A204.1 (cell line): Measurements from ENCODE around the gene GUCD1.
A peak's percentile ranks its signal among the peaks of the same experiment; 100 is the strongest.
"Not testable (repeated sequence)": the region's sequence is repeated elsewhere in the genome, so short reads cannot be mapped to it uniquely, and the experiment has no call there.

Experiments
- FAIRE-seq: peaks from 2 replicates; lab custom pipeline; 2012; peaks lifted over from hg19 to GRCh38; lab: Jason Lieb, UNC

GUCD1 gene

DNA sequence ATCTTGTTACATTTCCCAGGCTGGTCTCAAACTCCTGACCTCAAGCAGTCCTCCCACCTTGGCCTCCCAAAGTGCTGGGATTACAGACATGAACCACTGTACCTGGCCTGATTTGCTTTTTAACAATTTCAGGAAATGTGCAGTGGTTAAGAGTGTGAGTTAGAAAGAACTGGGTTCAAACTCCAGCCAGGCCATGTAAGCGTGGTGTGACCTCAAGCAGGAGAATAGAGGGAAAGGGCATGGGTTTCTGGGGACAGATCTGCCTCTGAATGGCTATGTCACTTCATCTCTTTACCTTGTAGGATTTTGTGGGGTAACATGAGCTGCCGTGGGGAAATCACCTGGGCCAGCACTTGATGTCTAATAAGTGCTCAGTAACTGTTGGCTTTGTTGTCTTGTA lies 10.1 kb upstream of the GUCD1 start:
- no peak for FAIRE-seq

DNA sequence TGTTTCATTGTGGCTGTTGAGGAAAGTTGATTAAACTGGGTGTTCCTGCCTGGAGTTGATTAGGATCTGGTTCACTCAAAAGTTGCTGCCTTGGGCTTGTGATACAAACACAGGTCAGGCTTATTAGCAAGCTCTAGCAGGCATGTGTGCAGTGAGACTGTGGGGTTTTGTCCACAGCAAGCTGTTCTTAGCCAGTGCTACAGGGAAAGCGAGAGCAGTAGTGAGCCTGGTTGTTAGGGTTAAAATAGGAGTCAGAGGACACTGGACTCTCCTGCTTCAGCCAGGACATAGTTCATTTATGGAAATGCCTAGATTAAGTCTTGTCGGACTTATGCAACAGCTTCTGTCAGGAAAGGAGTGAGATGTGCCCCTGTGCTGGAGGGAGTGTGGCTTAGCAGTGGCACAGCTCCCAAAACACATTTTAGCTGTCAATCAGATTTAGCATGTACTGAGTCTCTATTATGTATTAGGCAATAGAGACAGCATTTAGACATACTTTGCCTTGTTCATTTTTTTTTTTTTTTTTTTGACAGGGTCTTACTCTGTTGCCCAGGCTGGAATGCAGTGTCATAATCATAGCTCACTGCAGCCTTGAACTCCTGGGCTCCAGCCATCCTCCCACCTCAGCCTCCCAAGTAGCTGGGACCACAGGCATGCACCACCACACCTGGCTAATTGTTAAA lies 9.6 kb upstream of the GUCD1 start:
- FAIRE-seq = no peak

DNA sequence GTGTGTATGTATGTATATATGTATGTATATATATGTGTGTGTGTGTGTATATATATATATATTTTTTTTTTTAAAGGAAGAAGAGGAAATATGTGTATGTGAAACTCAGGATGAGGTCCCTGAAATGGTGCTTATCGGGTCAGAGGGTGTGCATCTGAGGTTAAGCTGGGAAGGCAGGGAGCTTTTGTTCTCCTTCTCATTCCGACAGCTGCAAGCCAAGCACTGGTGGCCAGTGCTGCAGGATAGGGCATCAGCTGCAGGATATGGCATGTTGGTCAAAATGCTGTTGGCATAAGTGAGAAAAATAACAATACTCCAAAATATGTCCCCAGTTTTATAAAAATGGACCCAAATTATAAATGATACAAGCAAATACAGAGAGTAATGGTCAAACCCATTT lies 8.3 kb upstream of the GUCD1 start:
- FAIRE-seq = no peak

DNA sequence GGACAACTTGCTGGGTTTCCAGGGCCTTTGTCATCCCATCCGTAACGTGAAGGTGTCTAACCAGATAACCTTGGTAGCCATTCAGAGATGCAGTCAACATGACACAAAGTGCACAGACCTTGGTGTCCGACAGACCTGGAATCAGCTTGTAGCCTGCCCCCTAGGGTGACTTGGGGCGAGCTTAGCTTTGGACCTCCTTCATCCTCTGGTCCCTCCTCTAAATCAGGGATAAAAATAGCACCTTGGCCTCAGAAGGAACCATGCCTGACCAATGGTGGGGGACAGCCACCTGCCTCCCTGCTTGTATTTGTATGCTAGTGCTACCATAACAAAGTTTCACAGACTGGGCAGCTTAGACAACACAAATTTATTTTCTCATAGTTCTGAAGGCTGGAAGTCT lies 4.5 kb upstream of the GUCD1 start:
- FAIRE-seq = no peak

DNA sequence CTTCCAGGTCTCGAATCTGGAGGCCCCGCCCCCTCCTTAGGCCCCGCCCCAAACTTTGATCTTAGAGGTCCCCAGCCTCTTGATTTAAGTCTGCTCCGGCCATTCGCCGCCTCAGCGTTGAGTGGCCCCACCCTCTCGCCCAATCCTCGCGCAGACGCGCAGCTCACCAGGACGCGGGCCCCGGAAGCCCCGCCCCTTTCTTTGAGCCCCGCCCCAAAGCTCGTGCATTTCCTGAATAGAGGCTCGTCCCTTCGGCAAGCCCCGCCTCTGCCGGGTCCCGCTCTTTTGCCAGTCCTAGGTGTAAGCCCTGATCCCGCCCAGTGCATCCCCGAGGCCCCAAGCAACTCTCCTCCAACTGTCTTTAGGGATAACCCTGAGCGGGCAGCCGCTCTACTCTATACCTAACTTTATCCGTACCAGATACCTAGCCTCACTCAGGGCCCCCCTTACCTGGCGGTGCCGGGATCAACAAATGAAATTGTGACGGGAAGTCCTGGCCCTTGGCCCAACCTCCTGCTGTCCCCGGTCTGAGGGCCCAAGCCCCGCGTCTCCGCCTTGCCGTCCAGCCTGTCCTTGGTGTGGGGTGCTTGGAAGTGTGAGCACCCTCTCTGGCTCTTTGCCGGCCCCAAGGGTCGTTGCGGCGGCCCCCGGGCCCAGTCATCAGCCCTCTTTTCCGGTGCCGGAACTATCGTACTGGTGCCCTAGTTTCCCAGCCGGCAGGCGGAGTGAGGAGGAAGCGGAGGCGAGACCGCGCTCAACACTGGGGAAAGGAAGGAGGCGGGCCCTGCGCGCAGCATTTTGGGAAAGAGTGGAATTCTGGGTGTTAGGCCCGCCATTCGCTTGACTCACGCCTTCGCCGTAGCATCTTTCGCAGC lies 464 bp upstream of the GUCD1 start, which contains the start of gene SNRPD3:
SNRPD3 (plus strand) TSS at position 835 of the 875 bp plus-strand sequence. CDS start 1,676 bp downstream, outside the sequence.
- peak; percentile 86 for FAIRE-seq

DNA sequence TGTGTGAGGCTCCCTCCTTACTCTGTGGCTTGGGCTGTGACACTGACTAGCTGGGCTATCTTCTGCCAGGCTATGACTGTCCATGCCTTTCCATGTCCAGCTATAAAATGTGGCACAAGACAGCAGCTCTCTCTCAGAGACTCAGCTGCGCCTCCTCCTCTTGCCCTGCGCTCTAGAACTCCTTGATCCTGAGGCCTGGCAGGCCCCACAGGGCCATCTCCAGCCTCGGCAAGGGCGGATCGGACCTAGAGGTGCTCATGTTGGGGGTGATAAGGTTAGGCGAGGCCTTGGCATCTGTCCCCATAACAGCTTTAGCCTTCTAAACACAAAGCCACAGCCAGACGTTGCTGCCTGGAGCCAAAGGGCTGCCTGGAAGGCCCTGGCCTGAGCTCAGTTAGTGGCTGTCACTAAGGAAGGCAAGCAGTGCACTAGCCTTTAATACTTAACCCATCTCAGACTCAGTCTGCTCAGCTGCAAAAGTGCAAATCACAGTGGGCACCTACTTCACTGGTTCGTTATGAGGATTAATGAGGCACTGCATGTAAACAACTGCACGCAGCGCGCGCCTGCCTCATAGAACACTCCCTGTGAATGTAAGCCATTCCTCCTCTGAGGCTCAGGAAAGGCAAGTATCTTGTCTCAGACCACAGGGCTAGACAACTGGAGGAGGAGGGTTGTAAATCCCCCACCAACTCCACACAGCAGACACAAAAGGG lies 1.2 kb downstream of the GUCD1 start:
- FAIRE-seq = no peak

DNA sequence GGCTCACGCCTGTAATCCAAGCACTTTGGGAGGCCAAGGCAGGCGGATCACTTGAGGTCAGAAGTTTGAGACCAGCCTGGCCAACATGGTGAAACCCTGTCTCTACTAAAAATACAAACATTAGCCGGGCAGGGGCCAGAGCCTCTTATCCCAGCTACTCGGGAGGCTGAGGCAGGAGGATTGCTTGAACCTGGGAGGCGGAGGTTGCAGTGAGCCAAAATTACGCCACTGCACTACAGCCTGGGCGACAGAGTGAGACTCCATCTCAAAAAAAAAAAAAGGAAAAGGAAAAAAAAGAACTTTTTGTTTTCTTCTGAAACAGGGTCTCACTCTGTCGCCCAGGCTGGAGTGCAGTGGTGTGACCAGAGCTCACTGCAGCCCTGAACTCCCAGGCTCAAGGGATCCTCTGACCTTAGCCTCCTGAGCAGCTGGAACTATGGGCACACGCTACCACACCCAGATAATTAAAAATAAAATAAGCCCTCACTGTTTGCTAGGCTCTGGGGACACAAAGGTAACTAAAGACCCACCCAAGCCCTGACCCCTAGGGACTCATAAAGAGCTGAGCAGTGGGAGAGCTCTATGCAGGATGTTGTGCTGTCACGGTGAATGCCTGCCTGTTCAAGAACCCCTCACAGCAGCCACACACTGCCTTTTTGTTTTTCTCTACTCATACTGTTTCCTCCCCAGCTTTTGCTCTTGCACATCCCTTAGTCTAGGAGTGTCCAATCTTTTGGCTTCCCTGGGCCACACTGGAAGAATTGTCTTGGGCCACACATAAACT lies 2.2 kb downstream of the GUCD1 start:
- FAIRE-seq = not testable (repeated sequence)

DNA sequence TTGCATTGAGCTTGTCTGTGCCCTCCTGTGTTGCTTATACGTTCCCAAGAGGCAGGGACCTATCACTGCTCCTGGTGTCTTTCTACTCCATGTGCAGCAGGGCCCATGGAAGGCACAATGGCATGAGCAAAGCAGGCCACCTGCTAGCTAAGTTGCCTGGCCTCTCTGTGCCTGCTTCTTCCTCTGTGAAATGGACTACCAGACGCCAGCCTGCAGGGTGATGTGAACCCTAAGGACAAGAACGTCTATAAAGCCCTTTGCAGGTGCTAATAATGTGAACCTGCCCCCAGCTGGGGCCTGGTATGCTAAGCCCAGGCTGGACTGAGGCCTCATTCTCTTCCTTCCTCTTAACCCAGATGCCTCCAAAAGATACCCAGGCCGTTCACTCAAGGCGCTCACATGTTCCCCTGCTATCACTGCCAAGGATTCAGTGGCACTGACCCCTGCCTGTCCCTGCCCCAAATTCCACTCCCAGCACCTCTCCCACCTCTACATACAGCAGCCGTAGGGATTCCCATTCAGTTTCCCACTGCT lies 4.0 kb downstream of the GUCD1 start:
- no peak for FAIRE-seq

DNA sequence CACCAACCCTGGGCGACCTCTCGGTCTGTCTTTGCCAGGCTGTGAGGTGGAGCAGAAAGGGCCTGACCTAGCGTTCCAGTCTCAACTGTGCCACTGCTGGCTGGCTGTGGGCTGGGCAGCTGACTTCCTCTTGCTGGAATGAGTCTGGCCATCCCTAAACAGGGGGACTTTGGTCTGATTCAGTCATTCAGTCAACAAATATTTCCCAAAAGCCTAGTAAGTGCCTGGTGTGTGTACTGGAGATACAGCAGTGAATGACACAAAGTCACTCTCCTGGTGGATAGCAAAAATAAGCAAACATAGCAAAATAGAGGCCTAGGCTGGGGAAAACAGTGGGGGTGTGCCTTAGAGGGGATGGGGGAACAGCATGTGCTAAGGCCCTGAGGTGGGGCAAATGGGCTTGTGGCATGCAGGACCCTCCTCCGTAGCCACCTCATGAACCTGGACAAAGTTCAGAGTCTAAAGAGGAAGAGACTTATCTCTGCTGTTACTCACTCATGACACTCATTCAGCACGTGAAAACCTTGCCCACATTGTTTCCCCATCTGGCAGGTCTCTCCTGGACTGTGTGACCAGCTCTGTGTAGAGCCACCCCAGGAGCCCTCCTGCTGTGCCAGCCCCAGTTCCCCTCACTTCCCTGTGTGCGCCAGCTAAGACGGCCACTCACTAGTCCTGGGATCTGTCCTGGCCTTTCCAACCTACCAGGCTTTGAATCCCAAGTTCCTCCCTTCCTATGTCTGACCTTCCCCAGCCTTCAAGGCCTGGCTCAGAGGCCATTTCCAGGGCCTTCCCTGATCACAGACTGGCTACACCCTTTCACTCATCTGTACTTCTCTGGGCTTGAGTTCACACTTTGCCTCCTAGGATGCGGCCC lies 4.7 kb downstream of the GUCD1 start:
- no peak for FAIRE-seq

DNA sequence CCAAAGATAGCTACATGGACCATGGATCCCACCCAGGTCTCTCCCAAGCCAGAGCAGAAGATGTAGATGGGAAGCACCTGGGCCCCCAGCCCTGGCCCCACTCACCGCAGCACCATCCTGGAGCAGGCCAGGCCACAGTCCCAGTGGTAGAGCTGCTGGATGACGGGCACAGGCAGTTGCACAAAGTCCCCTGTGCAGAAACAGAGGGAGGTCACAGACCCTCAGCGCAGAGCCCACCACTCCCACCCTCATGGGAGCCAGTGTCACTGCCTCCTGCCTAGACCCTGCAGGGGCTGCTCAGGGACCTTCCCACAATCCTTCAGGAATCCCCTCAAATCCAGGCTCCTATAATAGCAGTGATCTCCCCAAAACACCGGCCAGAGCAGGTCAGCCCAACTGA lies 6.1 kb downstream of the GUCD1 start:
- FAIRE-seq = no peak

DNA sequence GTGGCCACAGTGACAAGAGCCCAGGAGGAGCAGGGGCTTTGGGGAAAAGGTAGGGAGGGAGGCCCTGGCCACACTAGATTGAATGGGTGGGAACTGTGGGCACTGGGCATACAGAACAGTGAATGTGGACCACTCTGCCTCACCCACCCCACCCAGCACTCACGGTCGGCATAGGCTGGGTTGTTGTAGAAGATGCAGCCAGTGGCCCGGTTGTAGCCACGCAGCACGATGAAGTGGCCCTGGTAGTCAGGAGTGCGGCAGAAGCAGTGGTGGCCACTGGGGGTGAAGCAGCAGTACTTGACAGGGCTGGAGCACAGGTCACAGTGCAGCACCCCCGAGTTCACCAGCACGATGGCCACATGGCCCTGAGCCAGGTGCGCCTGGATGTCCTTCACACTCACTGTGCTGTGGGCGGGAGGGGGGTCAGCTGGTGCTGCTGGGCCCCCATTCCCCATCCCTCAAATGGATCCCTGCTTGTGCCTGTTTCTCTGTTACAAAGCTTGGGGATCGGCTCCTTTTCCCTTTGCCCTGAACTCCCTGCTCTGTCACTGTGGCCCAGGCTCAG lies 11.2 kb downstream of the GUCD1 start:
- FAIRE-seq = no peak

DNA sequence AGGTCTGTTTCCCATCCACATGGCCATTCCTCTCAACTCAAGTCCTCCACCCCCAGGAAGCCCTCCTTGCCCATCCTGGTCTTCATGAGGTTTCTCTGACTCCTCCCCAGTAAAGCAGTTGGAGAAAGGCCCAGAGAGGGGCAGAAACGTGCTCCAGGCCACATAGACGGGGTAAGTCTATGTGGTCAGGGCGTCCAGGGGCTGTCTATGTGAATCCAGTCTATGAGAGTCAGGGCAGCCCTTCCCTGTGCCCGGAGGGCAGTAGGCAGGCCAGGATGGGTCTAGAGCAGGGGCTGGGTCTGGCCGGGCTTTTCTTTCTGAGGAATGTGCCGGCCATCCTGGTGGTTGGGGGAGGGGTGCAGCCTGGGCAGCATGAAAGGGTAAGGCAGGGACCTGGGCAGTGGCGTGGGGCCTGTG lies 11.7 kb downstream of the GUCD1 start:
- no peak for FAIRE-seq

DNA sequence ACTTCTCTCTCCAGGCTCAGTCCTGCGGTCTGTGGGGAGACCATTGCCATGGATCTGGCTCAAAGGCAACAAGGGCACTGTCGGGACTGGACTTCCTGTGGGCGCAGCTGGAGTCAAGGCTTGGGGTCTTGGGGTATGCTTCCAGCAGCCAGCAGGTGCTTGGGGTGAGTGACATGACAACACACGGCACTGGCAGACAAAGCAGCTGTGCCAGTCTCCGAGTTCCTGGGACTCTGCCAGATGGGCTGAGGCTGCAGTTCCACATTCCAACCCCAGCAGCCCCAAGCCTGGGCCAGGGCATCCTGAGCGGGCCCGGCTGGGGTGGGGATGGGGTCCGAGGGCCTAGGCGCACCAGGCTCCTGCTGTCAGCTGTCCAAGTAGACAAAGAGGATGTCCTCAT lies 12.3 kb downstream of the GUCD1 start:
- FAIRE-seq = no peak

DNA sequence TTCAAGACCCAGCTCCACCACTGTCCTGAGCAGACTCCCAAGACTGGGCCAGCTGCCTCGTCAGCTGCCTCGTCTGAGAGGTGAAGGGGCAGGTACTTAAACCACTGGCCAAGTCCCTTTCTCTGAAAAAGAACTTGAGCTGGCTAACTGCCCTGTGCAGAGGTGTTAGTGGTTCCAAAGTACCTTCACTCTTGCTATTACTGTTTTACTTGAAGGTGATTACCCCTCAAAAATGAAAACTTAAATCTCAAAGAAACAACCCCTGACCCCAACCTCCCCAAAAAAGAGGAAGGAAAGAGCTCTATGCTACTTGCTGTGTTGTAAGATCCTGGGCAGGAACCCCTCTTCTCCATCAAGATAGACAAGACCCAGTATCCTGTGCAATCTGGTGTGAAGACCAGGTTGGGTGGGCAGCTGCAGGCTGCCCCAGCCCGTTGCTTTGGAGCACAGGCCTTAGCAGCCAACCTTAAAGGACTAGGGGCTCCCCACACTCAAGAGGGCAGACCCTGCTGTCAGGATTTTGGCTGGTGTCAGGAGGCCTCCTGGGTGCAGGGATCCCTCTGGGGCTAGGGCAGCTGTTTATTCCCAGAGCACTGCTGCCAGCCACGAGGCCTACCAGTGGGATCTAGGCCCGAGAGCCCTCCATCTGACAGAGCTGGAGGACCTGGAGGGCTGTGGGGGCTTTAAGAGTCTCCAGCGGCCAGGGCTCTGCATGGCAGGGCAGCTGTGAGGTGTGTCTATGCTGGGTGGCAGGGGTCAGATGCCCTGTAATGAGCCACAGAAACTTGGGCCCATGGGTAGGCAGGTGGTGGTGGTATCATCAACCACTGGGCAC lies 13.0 kb downstream of the GUCD1 start:
- no peak for FAIRE-seq

DNA sequence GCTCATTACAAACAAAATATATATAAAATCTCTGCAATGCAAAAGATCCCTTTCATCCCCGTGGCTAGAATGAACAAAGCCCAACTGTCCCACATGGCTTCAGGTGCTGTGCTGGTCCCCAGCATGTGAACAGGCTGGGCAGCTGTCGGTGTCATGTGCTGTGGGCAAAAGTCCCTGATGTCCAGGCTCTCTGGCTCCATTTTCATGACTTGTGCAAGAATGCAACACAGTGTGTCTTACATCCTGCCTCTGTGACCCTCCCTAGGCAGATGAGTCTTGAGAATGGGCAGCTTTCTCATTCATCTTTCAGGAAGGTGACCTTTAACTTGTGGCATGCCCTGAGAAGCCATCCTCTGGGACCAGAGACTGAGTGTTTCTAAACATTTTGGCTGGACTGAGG lies 14.5 kb downstream of the GUCD1 start:
- no peak for FAIRE-seq

DNA sequence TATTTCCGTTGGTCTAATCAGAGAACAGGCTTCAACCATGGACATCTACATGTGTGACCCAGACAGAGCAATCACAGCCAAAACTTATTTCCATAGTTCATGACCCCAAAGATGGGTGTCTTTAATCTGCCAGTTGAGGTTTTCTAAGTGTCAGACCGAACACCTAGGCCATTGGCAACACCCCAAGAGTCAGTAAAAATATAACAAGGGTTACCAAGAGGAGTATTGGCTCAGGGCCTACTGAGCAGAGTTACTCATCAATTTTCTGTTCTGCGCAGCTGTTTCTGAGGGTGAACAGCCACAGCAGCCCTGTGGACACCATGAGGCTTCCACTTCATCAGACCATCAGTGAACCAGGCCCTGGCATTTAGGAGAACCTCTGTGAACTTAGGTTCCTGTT lies 18.8 kb downstream of the GUCD1 start:
- FAIRE-seq = no peak

DNA sequence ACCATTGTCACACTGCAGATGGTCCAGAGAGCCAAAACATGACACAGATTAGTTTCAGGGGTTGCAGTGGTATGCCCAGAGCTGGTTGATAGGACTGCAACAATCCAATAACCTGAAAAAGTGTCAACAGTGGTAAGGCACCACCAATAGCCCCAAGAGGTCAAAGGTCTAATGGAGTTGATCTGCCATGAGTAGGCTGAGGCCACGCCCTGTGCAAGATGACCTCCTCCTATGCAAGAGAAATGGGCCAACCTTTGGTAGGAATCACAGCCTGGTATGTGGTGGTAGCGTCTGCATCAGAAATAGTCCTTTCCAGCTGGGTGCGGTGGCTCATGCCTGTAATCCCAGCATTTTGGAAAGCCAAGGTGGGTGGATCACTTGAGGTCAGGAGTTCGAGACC lies 19.6 kb downstream of the GUCD1 start:
- no peak for FAIRE-seq

DNA sequence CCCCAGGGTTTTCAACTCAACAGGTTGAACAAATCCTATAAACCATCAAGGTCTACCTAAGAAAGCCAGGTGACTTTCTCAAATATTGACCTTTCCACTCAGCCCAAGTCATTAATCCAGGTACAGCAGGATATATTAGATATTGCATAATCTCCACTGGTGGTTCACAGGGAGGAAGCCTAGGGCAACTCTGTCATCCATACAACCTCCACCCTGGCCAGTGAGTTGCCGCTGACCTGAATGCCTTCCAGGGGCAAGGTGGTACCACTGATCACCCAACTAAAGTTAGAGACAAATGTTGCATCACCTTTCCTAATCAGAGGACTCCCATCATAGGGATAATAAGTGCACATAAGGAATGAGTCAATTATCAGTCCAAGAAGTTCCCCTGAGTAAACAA lies 22.9 kb downstream of the GUCD1 start:
- no peak for FAIRE-seq

DNA sequence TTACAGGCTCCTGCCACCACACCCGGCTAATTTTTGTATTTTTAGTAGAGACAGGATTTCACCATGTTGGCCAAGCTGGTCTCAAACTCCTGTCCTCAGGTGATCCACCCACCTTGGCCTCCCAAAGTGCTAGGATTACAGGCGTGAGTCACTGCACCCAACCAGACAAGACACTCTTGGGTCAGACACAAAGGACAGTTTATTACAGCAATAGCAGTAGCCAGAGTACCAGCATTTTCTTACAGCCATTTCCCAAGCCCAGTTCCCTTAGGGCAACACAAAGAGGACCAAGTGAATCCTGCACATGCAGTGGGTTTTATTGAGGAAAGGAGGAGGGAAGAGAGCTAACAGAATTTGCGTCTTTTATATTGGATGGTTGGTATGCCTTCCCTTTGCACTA lies 24.0 kb downstream of the GUCD1 start:
- not testable (repeated sequence) for FAIRE-seq

DNA sequence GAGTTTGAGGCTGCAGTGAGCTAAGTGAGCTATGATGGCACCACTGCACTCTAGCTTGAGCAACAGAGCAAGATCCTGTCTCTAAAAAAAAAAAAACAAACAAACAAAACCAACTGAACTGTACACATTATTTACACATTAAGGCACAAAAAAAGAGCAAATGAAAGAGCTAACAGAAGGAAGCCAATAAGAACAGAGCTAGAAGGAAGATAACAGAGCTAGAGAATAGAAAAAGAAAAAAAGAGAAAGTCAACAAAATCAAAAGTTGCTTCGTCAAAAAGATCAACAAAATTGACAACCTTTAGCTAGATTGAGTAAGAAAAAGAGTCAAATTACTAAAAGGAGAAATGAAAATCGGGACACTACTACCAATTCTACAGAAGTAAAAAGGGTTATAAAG lies 25.0 kb downstream of the GUCD1 start:
- no peak for FAIRE-seq
